NCI-H526 treated with DMSO at 0.1 percent for 48 hours (cell line): ENCODE data around the gene G6PD.
"Not testable (repeated sequence)": the region's sequence is repeated elsewhere in the genome, so short reads cannot be mapped to it uniquely, and the experiment has no call there.

Experiments
- DNase-seq: peaks from one replicate; lab custom pipeline; 2025; lab: John Stamatoyannopoulos, UW

The G6PD gene

GRCh38 chrX:154542723-154543424 lies 3.8 kb downstream of the G6PD start:
- DNase-seq, result no peak

DNA sequence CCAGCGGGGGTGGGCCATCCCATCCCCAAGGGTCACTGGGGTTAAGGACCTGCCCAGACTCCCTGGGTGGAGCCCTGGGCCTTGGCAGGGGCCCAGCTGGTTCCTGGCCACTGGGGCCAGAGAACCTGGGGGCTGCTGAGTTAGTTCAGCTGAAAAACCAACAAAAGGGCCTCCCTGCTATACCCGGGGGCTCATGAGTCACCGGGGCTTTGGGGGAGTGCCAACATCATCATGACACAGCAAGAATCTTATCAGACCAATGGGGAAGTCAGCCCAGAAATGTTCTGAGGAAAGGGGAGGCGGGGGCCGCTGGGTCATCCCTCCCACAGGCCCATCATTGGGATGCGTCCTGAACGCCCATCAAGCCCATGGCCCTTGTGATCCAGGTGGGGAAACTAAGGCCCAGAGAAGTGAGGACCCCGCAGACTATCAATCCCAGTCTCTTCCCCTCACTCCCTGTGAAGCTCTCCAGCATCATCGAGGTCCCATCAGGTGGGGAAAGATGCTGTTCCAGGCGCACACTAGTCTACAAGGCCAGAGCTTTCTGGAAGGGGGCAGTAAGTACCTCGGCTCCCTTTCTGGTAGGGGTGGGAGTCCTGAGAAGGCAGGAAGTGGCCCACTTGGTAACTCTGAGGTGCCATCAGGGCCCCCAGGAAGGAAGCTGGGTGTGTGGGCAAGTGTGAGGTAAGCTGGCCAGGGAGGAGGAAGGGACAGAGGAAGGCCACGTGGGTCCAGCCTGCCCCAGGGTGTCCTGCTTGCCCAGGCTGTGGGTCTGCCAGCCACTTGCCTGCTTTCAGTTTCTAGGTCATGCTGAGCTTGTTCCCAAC lies 4.5 kb downstream of the G6PD start:
- DNase-seq, result no peak

DNA sequence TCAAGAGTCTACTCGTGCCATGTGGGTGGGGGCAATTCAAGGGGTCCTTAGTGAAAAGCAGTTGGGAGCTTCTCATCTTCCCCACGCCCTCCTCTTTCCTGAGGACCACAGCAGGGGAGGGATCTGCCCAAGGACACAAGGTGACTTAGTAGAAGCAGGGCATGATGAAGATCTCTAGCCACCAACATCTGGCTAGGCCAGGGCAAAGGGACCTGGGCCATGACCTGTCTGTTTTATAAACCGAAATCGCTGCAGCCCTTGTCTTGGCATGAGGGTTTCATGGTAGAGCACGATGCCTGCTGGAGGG lies 5.1 kb downstream of the G6PD start:
- DNase-seq, result no peak

DNA sequence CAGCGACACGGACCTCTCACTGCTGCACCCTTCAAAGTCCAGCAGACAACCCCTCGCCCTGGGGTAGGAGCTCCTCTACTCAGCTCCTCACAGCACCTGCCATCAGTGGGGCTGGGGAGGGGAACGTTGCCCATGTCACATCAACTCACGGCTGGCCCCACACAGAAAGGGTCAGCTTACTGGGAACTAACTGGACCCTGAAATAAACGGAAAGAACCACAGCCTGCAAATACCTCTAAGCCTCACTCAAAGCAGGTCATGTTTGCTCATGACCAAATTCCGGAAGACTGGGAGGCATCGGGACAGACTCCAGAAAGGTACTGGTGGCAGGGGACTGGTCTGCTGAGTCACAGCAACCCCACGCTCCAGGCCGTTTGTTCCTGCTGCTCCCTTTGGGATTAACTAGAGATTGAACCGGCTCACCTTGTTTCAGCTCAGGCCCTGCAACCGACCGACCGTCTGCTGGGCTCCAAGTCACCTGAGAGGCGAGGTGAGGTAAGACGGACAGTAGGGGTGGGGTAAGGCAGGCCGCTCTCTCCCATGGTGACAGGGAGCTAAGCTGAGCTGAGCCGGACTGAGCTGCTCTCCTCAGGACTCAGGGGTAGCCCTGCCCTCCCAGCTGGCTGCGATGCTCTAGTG lies 5.6 kb downstream of the G6PD start:
- DNase-seq, result no peak

- not testable (repeated sequence) for DNase-seq
Observed at GRCh38 chrX:154540365-154540764, 6.3 kb downstream of the G6PD start.

DNA sequence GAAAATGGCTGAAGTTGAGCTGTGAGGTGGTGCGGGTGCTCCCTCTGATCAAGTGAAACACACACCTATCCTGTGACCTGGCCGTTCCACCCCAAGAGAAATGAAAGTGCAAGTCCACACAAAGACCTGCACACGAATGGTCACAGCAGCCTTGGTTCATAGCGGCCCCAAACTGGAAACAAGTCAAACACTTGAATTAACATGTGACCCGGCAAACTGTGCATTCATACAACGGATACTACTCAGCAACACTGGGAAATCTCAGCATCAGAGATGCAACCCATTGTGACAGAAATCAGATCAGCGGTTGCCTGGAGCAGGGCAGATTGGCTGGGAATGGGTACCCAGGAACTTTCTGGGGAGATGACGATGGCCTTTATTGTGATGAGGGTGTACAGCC lies 7.6 kb downstream of the G6PD start:
- DNase-seq, result no peak

DNA sequence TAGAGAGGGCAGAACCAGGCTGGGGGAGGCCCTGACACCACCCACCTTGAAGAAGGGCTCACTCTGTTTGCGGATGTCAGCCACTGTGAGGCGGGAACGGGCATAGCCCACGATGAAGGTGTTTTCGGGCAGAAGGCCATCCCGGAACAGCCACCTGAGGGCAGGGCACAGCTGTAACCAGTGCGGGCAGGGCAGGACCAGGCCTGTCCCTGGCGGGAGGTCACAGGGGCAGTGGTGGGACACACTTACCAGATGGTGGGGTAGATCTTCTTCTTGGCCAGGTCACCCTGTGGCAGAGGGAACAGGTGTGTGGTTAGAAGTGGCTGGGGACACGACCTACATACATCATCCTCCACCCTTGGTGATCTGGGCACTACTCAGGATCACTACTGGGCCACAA lies 10.8 kb downstream of the G6PD start:
- no peak for DNase-seq

- DNase-seq, result peak; percentile 54
Observed at GRCh38 chrX:154534526-154535322, 11.9 kb downstream of the G6PD start.

DNA sequence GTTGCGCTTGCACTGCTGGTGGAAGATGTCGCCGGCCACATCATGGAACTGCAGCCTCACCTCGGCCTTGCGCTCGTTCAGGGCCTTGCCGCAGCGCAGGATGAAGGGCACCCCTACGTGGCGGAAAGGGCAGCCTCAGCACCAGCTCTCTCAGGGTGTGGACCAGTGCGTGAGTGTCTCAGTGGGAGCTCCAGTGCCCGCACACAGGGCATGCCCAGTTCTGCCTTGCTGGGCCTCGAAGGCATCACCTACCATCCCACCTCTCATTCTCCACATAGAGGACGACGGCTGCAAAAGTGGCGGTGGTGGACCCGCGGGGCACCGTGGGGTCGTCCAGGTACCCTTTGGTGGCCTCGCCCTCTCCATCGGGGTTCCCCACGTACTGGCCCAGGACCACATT lies 14.0 kb downstream of the G6PD start:
- DNase-seq, result no peak

GRCh38 chrX:154531626-154532025 lies 15.0 kb downstream of the G6PD start:
- no peak for DNase-seq

- DNase-seq, result no peak
Observed at GRCh38 chrX:154530286-154530685, 16.4 kb downstream of the G6PD start.

- DNase-seq, result no peak
Observed at GRCh38 chrX:154529206-154529612, 17.4 kb downstream of the G6PD start.

DNA sequence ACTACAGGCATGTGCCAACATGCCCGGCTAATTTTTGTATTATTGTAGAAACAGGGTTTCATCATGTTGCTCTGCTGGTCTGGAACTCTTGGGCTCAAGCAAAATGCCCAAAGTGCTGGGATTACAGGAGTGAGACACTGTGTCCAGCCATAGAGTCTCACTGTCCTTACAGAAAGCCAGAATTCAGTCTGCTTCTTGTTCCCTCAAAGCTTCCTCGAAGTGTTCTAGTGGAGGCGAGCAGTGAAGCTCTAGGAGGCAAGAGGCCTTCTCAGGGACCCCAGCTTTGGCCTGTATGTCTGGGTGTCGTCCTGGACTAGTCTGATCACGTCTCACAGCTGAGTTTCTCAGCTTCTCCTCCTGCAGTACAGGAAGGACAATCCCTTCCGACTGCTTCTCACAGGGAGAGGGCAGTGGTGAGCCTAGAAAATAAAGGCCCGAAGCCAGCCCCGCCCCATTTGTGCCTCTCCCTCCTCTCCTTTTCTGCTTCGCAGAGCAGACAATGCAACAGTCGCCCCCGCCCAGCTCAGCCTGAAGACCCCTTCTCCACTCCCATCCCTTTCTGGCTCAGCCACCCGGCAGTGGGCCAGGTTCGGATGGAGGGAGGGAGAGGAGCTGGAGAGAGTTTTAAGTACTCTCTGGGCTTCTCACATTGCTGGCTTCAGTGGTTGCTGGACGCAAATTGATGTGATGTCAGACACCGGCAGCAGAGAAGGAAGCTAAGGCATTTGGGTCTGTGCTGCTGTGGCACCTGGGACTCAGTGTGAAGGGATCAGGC lies 19.6 kb downstream of the G6PD start:
- peak; percentile 75 for DNase-seq

DNA sequence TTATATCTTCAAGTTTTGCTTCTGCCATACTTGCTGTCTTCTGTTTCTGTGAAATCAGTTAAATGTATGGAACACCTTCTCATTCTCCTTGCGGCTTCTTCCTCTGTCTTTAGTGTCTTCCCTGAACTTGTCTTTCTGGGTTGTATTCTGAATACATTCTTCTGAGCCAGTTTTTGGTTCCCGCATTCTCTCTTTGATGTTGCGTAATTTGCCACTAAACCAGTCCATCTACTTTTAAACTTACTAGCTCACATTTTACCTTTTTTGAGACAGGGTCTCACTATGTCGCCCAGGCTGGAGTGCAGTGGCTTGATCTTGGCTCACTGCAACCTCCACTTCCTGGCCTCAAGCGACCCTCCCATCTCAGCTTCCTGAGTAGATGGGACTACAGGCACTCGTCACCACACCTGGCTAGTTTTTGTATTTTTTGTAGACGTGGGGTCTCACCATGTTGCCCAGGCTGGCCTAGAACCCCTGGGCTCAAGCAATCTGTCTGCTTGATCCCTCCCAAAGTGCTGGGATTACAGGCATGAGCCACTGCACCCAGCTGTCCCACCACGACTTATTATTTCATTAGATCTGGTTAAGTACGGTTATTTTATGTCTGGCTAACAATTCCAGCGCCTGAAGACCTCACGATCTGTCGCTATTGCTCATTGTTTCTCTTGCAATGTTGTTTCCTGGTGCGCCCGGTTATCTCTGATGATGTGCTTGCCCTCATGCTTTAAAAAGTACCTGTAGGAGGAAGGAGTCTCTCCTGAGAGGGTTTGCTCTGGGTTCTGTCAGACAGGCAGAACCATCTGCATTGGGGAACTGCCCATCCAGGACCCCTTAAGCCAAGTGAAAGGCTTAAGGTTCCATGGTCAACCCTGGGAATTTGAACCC lies 20.8 kb downstream of the G6PD start:
- no peak for DNase-seq

- DNase-seq, result no peak
Observed at GRCh38 chrX:154519389-154519788, 27.3 kb downstream of the G6PD start.

- no peak for DNase-seq
Observed at GRCh38 chrX:154517101-154517781, 29.4 kb downstream of the G6PD start.

DNA sequence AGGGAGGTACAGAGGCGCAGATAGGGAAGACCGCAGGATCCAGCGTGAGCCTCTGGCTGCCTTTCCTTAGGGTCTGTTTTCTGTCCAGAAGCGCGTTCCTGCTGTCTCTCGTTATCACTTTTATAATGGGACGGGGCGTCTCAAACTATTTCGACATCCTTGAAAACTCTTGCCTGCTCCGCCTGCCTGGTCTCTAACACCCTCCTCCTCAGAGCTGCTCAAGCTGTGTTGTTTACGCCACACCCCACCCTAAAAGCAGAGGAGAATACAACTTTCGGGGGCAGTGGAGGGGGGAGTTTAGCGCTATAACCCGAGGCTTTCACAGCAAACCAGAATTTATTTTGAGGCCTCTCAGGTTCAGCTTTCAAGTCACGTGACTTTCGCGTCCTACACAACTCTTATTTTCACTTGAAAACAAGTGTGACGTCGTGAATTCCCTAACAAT lies 30.0 kb downstream of the G6PD start:
- DNase-seq, result no peak

DNA sequence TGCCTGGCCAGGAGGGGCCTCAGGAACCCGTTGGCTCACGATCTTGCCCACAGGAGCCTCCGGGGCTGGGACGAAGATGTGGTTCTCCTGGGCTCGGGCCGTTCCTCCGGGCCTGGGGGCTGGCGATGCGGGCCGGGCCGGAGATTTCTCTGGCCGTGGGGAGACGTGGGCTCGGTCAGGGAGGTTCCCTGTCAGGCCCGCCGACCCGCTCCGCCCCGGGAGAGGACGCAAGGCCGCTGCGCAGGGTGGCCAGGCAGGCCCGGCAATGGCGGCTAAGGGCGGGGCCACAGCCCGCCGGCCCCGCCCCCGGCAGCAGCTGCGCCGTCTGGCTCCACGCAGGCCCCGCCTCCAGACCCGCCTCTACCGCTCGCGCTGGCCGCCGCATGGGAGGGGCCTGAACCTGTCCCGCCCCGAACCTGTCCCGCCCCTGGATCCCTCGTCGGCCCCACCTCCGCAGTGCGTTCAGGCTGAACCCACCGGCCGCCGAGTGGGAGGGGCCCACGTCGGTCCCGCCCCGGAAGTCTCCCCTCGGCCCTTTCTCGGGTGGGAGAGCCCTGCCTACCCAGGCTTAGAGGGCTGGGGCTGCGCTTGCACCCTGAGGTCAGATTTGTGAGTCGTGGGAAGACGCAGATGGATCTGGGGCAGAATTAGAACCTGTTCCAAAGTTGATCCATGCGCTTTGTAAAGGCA lies 30.5 kb downstream of the G6PD start, which contains the start of gene FAM3A:
Gene FAM3A (minus strand): TSS at position 267 of the 690 bp plus-strand sequence. CDS start 460 bp downstream, outside the sequence.
- peak; percentile 94 for DNase-seq
